HG03354 (cell line): ENCODE results near the gene PLXNA2.
A peak's percentile ranks its signal among the peaks of the same experiment; 100 is the strongest.

Experiments used
- ATAC-seq: cut with Tn5 transposase; IDR thresholded peaks from one replicate; pipeline ENCODE4 v1.9.1; 2021; ENCODE audit warnings: mild to moderate bottlenecking; ENCODE audit not compliant: unreplicated experiment, poor library complexity, severe bottlenecking

Gene PLXNA2

GRCh38 chr1:208188607-208189006 is 55.6 kb downstream of the PLXNA2 start:
- ATAC-seq, result no peak

GRCh38 chr1:208187499-208188041 is 56.6 kb downstream of the PLXNA2 start:
- ATAC-seq, result peak; percentile 69

- ATAC-seq, result no peak
Measured at GRCh38 chr1:208185801-208186231, 58.4 kb downstream of the PLXNA2 start.

GRCh38 chr1:208184966-208185654 is 59.1 kb downstream of the PLXNA2 start:
- ATAC-seq, result no peak

- ATAC-seq, result no peak
Measured at GRCh38 chr1:208183977-208184911, 59.9 kb downstream of the PLXNA2 start.

- no peak for ATAC-seq
Measured at GRCh38 chr1:208182880-208183645, 61.1 kb downstream of the PLXNA2 start.

- ATAC-seq, result no peak
Measured at GRCh38 chr1:208181364-208181763, 62.8 kb downstream of the PLXNA2 start.

- no peak for ATAC-seq
Measured at GRCh38 chr1:208180421-208180820, 63.8 kb downstream of the PLXNA2 start.

- ATAC-seq, result no peak
Measured at GRCh38 chr1:208179961-208180409, 64.2 kb downstream of the PLXNA2 start.

GRCh38 chr1:208179263-208179816 is 64.8 kb downstream of the PLXNA2 start:
- ATAC-seq, result no peak

GRCh38 chr1:208178091-208178529 is 66.1 kb downstream of the PLXNA2 start:
- no peak for ATAC-seq

- peak; percentile 64 for ATAC-seq
Measured at GRCh38 chr1:208177656-208178055, 66.5 kb downstream of the PLXNA2 start.

GRCh38 chr1:208176649-208177048 is 67.5 kb downstream of the PLXNA2 start:
- ATAC-seq, result no peak

GRCh38 chr1:208175508-208175895 is 68.7 kb downstream of the PLXNA2 start:
- ATAC-seq, result no peak

GRCh38 chr1:208174731-208175507 is 69.3 kb downstream of the PLXNA2 start:
- no peak for ATAC-seq

GRCh38 chr1:208174200-208174599 is 70.0 kb downstream of the PLXNA2 start:
- no peak for ATAC-seq

- no peak for ATAC-seq
Measured at GRCh38 chr1:208173749-208174148, 70.4 kb downstream of the PLXNA2 start.

- no peak for ATAC-seq
Measured at GRCh38 chr1:208172423-208173145, 71.6 kb downstream of the PLXNA2 start.
